Testis (tissue), 5 donors: ENCODE measurements around the gene C4A. TPM values are rescaled to one million over a fixed set of nuclear protein-coding genes. Genes with fewer than 3 reads are reported as not detected.
"Not testable (repeated sequence)": the region's sequence is repeated elsewhere in the genome, so short reads cannot be mapped to it uniquely, and the experiment has no call there.

ENCODE experiments used
- DNase-seq: peaks from one replicate; pipeline ENCODE4 v3.0.0-alpha.2; 2019
- H3K27ac ChIP-seq, 2 donors: fragments of 200-600 bp; sonication (generic); one replicate each; pipeline ENCODE4 v1.5.1; 2019
- H3K27me3 ChIP-seq: fragments of 200-600 bp; sonication (generic); one replicate; pipeline ENCODE4 v1.5.1; 2019
- H3K36me3 ChIP-seq: fragments of 200-600 bp; sonication (generic); one replicate; pipeline ENCODE4 v1.5.1; 2017; ENCODE audit warnings: low read depth; ENCODE audit errors: missing control alignments
- H3K4me1 ChIP-seq: fragments of 200-600 bp; sonication (generic); one replicate; pipeline ENCODE4 v1.5.1; 2019
- H3K4me3 ChIP-seq, 2 donors: fragments of 200-600 bp; sonication (generic); one replicate each; pipeline ENCODE4 v1.5.1; 2017 to 2019
- H3K9me3 ChIP-seq: fragments of 200-600 bp; sonication (generic); one replicate; pipeline ENCODE4 v1.5.1; 2017
- POLR2A ChIP-seq: fragments of 450-650 bp; IDR thresholded peaks from one replicate; pipeline ENCODE4 v1.6.1; 2017; ENCODE audit warnings: antibody characterized with exemption, mild to moderate bottlenecking, moderate library complexity
- WGBS, 2 donors: methylation state at CpG; one replicate each; pipeline ENCODE4 v1.1.5; 2018; 5-methylcytosine and 5-hydroxymethylcytosine counted together
- intact Hi-C: fragments of 100-400 bp; cut with DNase I; formaldehyde crosslinking; loops from one replicate; pipeline ENCODE4 v1.15.1; 2023; ENCODE audit warnings: low total_unique reads
- long read RNA-seq, 2 donors: transcript quantifications; one replicate each; lab custom pipeline, GENCODE V29; 2026
- polyA plus RNA-seq: library from polyadenylated mRNA; stranded (reverse); fragments of 350-450 nt; fragmentation: Illumina TruSeq; extraction: RNeasy Lipid Tissue Mini Kit (QIAGEN cat#74804); gene quantifications from one replicate; pipeline ENCODE4 v1.2.3, GENCODE V29; 2014; ENCODE audit warnings: low read depth, low replicate concordance; ENCODE audit not compliant: insufficient read depth
- total RNA-seq, 2 donors: library from RNA; depleted of rRNA; stranded (reverse); fragments of >200 nt; gene quantifications; one replicate each; pipeline ENCODE4 v1.2.3, GENCODE V29; 2016
- TF ChIP-seq, protein P1 (sequence below), 3 experiments: fragments of 450-650 bp in 2 of 3; fragments of 200-600 bp in 1 of 3; sonication (generic) in 1 of 3; IDR thresholded peaks; one replicate each; pipeline ENCODE4 v1.5.1; 2016 to 2019; ENCODE audit warnings: antibody characterized with exemption in 3 of 3, mild to moderate bottlenecking in 2 of 3, moderate library complexity in 1 of 3

C4A gene
- total RNA-seq (100 to 1,000 TPM in 1 of 2 donors, 10 to 100 TPM in 1; 24.6 to 123 TPM), polyA plus RNA-seq (114 TPM)
- long read RNA-seq, donor 1, transcript C4A-250 (6 exons, 830 nt) = major isoform, 11 of 11 reads
- long read RNA-seq, donor 1, partial matches to known transcripts = 0 of 11 reads
- long read RNA-seq, donor 1, other reads (novel, unspliced or antisense) = 0 of 11 reads
- long read RNA-seq, donor 2, transcript C4A-250 (6 exons, 830 nt) = major isoform, 6 of 6 reads
- long read RNA-seq, donor 2, partial matches to known transcripts = 0 of 6 reads
- long read RNA-seq, donor 2, other reads (novel, unspliced or antisense) = 0 of 6 reads

DNA sequence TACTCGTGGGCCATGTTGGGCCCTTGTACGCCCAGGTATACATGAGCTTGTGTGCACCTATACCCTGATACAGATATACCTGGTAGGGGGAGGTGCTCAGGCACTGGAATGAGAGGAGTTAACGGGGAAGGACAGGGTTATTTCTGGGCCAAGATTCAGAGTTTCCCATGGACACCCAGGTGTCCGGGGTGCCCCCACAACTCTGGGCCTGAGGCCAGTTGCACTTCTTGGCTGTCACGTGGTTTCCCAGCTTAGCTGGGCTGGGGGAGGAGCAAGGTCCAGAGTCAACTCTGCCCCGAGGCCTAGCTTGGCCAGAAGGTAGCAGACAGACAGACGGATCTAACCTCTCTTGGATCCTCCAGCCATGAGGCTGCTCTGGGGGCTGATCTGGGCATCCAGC, at the start of gene C4A:
Gene C4A, plus strand, starts transcription at position 314 of the 400 bp plus-strand sequence. Its CDS starts 51 bp downstream, at position 365.
- DNase-seq, H3K9me3 ChIP-seq, H3K4me3 ChIP-seq, H3K36me3 ChIP-seq, H3K27ac ChIP-seq, H3K4me1 ChIP-seq, H3K27me3 ChIP-seq, intact Hi-C loops: not testable (repeated sequence)
- no CpG with 5 or more reads among the region's 7 CpGs for WGBS, 2 donors

DNA sequence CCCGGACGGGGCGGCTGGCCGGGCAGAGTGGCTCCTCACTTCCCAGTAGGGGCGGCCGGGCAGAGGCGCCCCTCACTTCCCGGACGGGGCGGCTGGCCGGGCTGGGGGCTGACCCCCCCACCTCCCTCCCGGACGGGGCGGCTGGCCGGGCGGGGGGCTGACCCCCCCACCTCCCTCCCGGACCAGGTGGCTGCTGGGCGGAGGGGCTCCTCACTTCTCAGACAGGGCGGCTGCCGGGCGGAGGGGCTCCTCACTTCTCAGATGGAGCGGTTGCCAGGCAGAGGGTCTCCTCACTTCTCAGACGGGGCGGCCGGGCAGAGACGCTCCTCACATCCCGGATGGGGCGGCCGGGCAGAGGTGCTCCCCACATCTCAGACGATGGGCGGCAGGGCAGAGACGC, 49.7 kb upstream of the C4A start:
- H3K27me3 ChIP-seq, DNase-seq, H3K27ac ChIP-seq, H3K4me1 ChIP-seq, intact Hi-C loops, H3K9me3 ChIP-seq, H3K36me3 ChIP-seq: not testable (repeated sequence)
- H3K4me3 ChIP-seq = peak overlapping the region in 1 of 2 donors; percentile 23
- 67% methylated on average over 11 of the region's 32 CpGs; no CpG with 5 or more reads in 1 of the 2 donors for WGBS, 2 donors

DNA sequence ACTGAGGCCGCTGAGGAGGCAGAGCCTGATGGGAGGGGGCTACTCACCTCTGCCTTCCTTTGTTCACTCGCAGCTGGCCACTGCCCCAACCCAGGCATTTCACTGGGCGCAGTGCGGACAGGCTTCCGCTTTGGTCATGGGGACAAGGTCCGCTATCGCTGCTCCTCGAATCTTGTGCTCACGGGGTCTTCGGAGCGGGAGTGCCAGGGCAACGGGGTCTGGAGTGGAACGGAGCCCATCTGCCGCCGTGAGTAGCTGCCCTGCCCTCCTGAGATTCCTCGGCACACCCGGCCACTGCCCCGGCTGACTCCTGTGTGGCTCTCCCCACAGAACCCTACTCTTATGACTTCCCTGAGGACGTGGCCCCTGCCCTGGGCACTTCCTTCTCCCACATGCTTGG, 48.3 kb upstream of the C4A start:
- DNase-seq = no peak
- no peaks in the 10 kb centered on the region for H3K27me3 ChIP-seq
- H3K36me3 ChIP-seq = no peaks in the 10 kb centered on the region
- H3K4me3 ChIP-seq = no peak overlapping the region
- 73 to 87% methylated on average over 5 to 19 of the region's 19 CpGs for WGBS, 2 donors
- no peaks in the 10 kb centered on the region for H3K4me1 ChIP-seq
- TF ChIP-seq POLR2A = no peak
- TF ChIP-seq, protein P1, sequence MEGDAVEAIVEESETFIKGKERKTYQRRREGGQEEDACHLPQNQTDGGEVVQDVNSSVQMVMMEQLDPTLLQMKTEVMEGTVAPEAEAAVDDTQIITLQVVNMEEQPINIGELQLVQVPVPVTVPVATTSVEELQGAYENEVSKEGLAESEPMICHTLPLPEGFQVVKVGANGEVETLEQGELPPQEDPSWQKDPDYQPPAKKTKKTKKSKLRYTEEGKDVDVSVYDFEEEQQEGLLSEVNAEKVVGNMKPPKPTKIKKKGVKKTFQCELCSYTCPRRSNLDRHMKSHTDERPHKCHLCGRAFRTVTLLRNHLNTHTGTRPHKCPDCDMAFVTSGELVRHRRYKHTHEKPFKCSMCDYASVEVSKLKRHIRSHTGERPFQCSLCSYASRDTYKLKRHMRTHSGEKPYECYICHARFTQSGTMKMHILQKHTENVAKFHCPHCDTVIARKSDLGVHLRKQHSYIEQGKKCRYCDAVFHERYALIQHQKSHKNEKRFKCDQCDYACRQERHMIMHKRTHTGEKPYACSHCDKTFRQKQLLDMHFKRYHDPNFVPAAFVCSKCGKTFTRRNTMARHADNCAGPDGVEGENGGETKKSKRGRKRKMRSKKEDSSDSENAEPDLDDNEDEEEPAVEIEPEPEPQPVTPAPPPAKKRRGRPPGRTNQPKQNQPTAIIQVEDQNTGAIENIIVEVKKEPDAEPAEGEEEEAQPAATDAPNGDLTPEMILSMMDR (IDR thresholded peaks at IDR 0.05) = no peak
- no peak overlapping the region for H3K27ac ChIP-seq
- intact Hi-C loops = no loop called here
- H3K9me3 ChIP-seq = no peaks in the 10 kb centered on the region

DNA sequence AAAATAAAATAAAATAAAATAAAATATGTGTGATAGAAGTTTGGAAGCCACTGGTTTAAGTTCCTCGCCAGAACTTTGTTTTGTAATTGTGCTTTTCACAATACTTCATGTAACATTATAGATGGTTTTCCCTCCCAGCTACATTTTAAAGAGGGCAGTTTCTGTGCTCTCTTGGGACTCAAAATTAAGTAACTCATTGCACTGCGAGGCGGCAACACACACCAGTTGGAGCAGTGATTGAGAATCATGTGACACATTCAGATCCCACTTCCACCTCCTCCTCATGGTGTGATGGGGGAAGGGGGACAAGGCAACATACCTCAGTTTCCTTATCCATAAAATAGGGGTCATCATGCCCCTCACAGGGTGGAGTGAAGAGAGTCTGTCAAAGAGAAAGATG, 46.8 kb upstream of the C4A start:
- Histone ChIP-seq H3K9me3 (no peaks in the 10 kb centered on the region), H3K27me3 (no peaks in the 10 kb centered on the region), H3K4me1 (no peaks in the 10 kb centered on the region), H3K36me3 (no peaks in the 10 kb centered on the region), H3K27ac (no peak overlapping the region), H3K4me3 (no peak overlapping the region)
- TF ChIP-seq POLR2A = no peak
- TF ChIP-seq, protein P1 (IDR thresholded peaks at IDR 0.05) = no peak
- 84 to 88% methylated on average over 3 of the region's 3 CpGs for WGBS, 2 donors
- DNase-seq = no peak
- intact Hi-C loops = no loop called here

DNA sequence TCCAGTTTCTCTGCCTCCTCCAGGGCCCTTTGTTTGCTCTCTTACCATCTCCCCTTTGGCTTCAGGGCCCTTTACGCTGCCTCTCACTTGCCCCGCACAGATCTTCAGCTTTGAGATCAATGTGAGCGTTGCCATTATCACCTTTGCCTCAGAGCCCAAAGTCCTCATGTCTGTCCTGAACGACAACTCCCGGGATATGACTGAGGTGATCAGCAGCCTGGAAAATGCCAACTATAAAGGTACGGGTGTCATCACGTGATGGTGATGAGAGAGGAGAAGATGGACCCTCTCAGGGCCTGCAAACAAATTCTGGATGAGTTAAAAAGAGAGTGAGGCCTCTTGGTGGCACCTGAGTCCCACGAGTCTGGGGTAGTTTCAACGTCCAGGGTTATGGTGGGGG, 46.0 kb upstream of the C4A start:
- Histone ChIP-seq H3K27me3 (no peaks in the 10 kb centered on the region), H3K27ac (no peak overlapping the region), H3K4me1 (peaks cover 5% of the 10 kb centered on the region), H3K9me3 (no peaks in the 10 kb centered on the region), H3K36me3 (no peaks in the 10 kb centered on the region), H3K4me3 (no peak overlapping the region)
- 86 to 89% methylated on average over 9 of the region's 9 CpGs for WGBS, 2 donors
- no peak for DNase-seq
- intact Hi-C loops = no loop called here
- TF ChIP-seq, protein P1 (IDR thresholded peaks at IDR 0.05) = no peak
- TF ChIP-seq POLR2A = no peak

DNA sequence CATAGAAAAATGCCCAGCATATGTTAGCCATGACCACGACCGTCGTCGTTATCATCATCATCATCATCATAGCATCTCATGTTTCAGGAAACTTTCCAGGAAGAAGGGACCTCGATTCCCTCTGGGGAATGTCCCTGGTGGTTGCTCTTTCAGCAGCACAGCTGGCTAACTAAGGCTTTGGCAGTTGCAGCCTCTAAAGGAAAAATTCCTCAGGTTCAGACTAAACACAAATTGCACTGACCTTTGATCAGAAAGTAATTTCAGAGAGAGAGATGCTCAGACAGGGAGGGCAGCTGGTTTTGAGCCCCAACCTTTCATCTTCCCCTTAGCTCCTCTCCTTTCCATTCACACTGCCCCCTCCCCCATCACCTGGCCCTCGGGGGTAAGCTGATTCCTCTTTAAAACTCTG, 41.6 kb upstream of the C4A start:
- no peak overlapping the region for H3K4me3 ChIP-seq
- H3K36me3 ChIP-seq = no peaks in the 10 kb centered on the region
- no peak overlapping the region for H3K27ac ChIP-seq
- no peak for DNase-seq
- intact Hi-C loops = no loop called here
- WGBS, 2 donors = 29 to 30% methylated on average over 6 of the region's 6 CpGs
- H3K9me3 ChIP-seq = no peaks in the 10 kb centered on the region
- TF ChIP-seq, protein P1 (IDR thresholded peaks at IDR 0.05) = no peak
- TF ChIP-seq POLR2A = no peak
- H3K27me3 ChIP-seq = no peaks in the 10 kb centered on the region
- peaks cover 11% of the 10 kb centered on the region for H3K4me1 ChIP-seq
